ENCODE measurements around the gene FAM209A.
"Not testable (repeated sequence)": the region's sequence is repeated elsewhere in the genome, so short reads cannot be mapped to it uniquely, and the experiment has no call there.

Gene FAM209A

GRCh38 chr20:56540415-56540814, 15.9 kb downstream of the FAM209A start:
- no peak overlapping the region for H3K4me3 ChIP-seq (ENCODE audit: low read depth, low read length)
- TF ChIP-seq CTCF (IDR thresholded peaks at IDR 0.05; ENCODE audit: borderline replicate concordance, insufficient read depth, low read depth, low read length), result no peak

GRCh38 chr20:56542489-56543030, 18.0 kb downstream of the FAM209A start:
- no peak for TF ChIP-seq CTCF (IDR thresholded peaks at IDR 0.05; ENCODE audit: borderline replicate concordance, insufficient read depth, low read depth, low read length)
- H3K4me3 ChIP-seq (ENCODE audit: low read depth, low read length), result no peak overlapping the region

- no peak for TF ChIP-seq CTCF (IDR thresholded peaks at IDR 0.05; ENCODE audit: borderline replicate concordance, insufficient read depth, low read depth, low read length)
- H3K4me3 ChIP-seq (ENCODE audit: low read depth, low read length), result no peak overlapping the region
Measured at GRCh38 chr20:56551571-56551970, 27.0 kb downstream of the FAM209A start.

- TF ChIP-seq CTCF (IDR thresholded peaks at IDR 0.05; ENCODE audit: borderline replicate concordance, insufficient read depth, low read depth, low read length), result no peak
- H3K4me3 ChIP-seq (ENCODE audit: low read depth, low read length), result no peak overlapping the region
Measured at GRCh38 chr20:56552911-56553629, 28.5 kb downstream of the FAM209A start.

- no peak for TF ChIP-seq CTCF (IDR thresholded peaks at IDR 0.05; ENCODE audit: borderline replicate concordance, insufficient read depth, low read depth, low read length)
- no peak overlapping the region for H3K4me3 ChIP-seq (ENCODE audit: low read depth, low read length)
Measured at GRCh38 chr20:56554869-56555268, 30.3 kb downstream of the FAM209A start.

- no peak for TF ChIP-seq CTCF (IDR thresholded peaks at IDR 0.05; ENCODE audit: borderline replicate concordance, insufficient read depth, low read depth, low read length)
- H3K4me3 ChIP-seq (ENCODE audit: low read depth, low read length), result no peak overlapping the region
Measured at GRCh38 chr20:56558968-56559367, 34.4 kb downstream of the FAM209A start.

- not testable (repeated sequence) for H3K4me3 ChIP-seq (ENCODE audit: low read depth, low read length)
Measured at GRCh38 chr20:56564526-56564925, 40.0 kb downstream of the FAM209A start.
